RWPE1 (cell line): ENCODE data around the gene SLC25A11.
"Not testable (repeated sequence)": the region's sequence is repeated elsewhere in the genome, so short reads cannot be mapped to it uniquely, and the experiment has no call there.

ENCODE experiments used
- CTCF ChIA-PET: fragments of 350-600 bp; sonication (Branson Sonifier 250); formaldehyde crosslinking; extraction: SDS; loops from one replicate; lab custom pipeline; 2021; lab: Yijun Ruan, JAX
- POLR2A ChIA-PET: fragments of 400-600 bp; formaldehyde crosslinking; extraction: SDS; loops from one replicate; lab custom pipeline; 2020; ENCODE audit warnings: antibody characterized with exemption; ENCODE audit not compliant: low non-redundant PET; lab: Yijun Ruan, JAX
- DNase-seq: peaks from one replicate; pipeline ENCODE4 v3.0.0; 2012; ENCODE audit warnings: low spot score
- H3K27ac ChIP-seq: fragments of 450-650 bp; 2 replicates; pipeline ENCODE4 v1.5.1; 2017
- CTCF ChIP-seq: fragments of 450-650 bp; conservative IDR thresholded peaks from 2 replicates; pipeline ENCODE4 v1.5.1; 2017; ENCODE audit warnings: low read depth, mild to moderate bottlenecking

The SLC25A11 gene

DNA sequence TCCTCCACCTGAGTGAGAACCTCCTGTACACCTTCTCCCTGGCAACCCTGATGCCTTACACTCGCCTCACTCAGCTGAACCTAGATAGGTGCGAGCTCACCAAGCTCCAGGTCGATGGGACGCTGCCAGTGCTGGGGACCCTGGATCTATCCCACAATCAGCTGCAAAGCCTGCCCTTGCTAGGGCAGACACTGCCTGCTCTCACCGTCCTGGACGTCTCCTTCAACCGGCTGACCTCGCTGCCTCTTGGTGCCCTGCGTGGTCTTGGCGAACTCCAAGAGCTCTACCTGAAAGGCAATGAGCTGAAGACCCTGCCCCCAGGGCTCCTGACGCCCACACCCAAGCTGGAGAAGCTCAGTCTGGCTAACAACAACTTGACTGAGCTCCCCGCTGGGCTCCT, 7.1 kb downstream of the SLC25A11 start:
- no peak for TF ChIP-seq CTCF
- no peak for DNase-seq
- no peak overlapping the region for H3K27ac ChIP-seq
- ChIA-PET CTCF (interaction anchor here (1.0 kb wide), 1 partner anchor 24 kb away, joined by 3 read pairs; no protein-coding TSS in a partner anchor), POLR2A (no interaction called here)

DNA sequence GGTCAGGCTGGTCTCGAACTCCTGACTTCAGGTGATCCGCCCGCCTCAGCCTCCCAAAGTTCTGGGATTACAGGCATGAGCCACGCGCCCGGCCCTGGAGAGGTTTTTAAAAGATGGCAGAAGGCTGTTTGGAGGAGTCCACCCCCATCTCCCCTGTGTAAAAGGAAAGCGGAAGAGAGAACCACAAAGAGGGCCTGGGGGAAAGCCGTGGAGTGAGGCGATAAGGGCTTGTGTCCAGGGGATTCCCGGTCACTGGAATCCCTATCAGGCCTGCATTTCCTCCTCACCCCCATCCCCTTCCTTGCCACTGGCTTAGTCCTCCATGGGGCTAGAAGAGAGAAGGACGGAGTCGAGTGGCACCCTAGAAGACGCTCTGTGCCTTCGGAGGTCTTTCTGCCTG, 7.9 kb downstream of the SLC25A11 start, which contains the start of gene GP1BA:
Gene GP1BA (plus strand): TSS at position 315 of the 400 bp plus-strand sequence. CDS start 328 bp downstream, outside the sequence.
- no peak for TF ChIP-seq CTCF
- ChIA-PET POLR2A (no interaction called here), CTCF (no interaction called here)
- DNase-seq: no peak
- no peak within 1 kb of the TSS for H3K27ac ChIP-seq

DNA sequence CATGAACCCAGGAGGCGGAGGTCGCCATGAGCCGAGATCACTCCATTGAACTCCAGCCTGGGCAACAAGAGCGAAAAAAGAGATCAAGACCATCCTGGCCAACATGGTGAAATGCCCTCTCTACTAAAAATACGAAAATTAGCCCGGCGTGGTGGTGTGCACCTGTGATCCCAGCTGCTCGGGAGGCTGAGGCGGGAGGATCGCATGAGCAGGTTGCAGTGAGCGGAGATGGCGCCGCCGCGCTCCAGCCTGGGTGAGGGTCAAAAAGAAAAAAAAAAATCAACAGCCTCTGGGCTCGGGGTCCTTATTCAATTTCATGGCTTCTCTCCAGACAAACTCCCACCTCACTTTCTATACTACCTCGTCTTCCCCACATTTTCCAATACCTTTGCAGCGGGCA, 11.0 kb downstream of the SLC25A11 start:
- ChIA-PET POLR2A (no interaction called here), CTCF (no interaction called here)
- H3K27ac ChIP-seq: no peak overlapping the region
- TF ChIP-seq CTCF: no peak
- DNase-seq: no peak

GRCh38 chr17:4926577-4927335, 13.1 kb downstream of the SLC25A11 start:
- DNase-seq, CTCF ChIA-PET, H3K27ac ChIP-seq: not testable (repeated sequence)
- POLR2A ChIA-PET: interaction anchor here (0.7 kb wide), 1 partner anchor 24 kb away, joined by 4 read pairs; no protein-coding TSS in a partner anchor

DNA sequence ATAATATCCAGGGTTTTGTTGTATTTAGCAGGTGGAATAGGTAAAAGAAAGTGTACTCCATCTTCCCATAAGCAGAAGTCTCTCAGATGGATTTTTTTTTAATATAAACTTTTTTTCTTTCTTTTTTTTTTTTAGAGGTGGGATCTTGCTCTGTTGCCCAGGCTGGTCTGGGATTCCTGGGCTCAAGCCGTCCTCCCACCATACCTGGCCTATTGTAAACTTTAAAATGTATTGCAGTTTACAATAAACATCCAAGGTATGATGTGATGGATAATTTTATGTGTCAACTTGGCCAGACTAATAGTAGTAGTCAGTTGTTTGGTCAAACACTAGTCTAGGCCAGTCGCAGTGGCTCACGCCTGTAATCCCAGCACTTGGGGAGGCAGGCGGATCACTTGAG, 18.5 kb downstream of the SLC25A11 start:
- no peak for DNase-seq
- H3K27ac ChIP-seq: no peak overlapping the region
- TF ChIP-seq CTCF: no peak
- CTCF ChIA-PET: no interaction called here
- POLR2A ChIA-PET: no interaction called here

DNA sequence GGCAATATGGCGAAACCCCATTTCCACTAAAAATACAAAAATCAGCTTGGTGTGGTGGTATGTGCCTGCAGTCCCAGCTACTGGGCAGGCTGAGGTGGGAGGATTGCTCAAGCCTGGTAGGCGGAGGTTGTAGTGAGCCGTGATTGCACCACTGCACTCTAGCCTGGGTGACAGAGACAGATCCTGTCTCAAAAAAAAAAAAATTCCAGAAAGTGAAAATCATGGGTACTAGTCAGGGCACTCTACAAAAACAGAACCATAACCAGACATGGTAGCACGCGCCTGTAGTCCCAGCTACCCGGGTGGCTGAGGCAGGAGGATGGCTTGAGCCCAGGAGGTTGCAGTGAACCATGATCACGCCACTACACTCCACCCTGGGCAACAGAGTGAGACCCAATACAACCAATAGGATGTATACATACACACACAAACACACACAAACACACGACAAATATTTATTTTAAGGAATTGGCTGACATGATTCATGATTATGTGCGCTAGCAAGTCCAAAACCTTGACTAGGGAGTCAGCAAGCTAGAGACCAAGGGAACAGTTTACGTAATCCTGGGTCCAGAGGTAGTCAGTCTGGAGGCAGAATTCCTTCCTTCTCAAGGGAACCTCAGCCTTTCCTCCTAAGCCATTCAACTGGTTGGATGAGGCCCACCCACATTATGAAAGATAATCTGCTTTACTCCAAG, 19.3 kb downstream of the SLC25A11 start:
- peak overlapping the region; percentile 50 for H3K27ac ChIP-seq
- ChIA-PET CTCF (interaction anchor here (0.7 kb wide), 1 partner anchor 11 kb away, joined by 3 read pairs; no protein-coding TSS in a partner anchor), POLR2A (no interaction called here)
- no peak for TF ChIP-seq CTCF
- DNase-seq: no peak
